CD4-positive, alpha-beta T cell treated with Interferon alpha-2 for 1 hour (primary cell): ENCODE data around the gene SIM2.

Experiments
- DNase-seq, 2 donors: peaks; one replicate each; pipeline ENCODE4 v3.0.0-alpha.2; 2020 to 2022

Gene SIM2

DNA sequence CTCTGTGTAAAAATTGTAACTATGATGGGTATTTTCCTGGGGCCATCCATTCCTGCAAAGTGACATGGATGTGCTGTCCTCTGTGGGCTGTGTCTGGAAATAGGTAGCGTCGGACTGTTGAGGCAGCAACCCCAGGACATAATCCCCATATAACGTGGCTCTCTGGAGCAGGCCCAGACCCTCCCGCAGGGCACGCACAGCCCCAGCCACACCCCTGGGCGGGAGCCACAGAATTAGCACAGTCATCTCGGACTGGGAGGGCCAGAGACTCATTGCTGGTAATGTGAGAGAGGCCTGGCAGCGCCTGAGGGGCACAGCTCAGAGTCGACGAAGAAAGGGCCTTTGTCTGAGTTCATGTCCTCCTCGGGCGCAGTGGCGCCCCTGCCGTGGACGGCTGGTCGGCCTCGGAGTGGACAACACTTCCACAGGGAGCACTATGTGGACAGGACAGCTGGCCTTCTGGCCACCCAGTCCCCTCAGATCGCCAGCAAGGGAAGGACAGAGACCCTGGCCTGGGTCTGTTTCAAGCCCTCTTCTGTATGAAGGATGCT is 20.1 kb downstream of the SIM2 start:
- DNase-seq, result no peak

GRCh38 chr21:36719614-36720013 is 20.7 kb downstream of the SIM2 start:
- no peak for DNase-seq

DNA sequence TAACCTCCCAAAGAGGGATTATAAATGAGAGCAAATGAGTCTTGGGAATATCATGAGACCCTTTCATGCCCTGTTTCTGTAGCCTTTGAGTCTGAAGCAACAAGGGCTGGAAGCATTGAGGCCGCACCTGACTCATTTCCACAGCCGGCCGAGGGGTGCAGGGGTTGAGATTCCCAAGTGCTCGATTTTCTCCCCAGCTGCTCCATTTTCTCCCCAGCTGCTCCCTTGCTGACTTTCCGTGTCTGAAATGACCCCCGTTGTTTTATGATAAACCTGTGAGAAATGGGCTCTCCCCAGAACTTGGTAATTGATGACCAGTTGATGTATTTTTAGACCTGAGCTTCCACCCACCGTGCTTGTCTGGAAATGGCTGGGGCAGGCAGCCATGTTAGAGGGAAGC is 22.9 kb downstream of the SIM2 start:
- DNase-seq, result no peak

GRCh38 chr21:36722370-36723368 is 23.8 kb downstream of the SIM2 start:
- DNase-seq, result no peak

DNA sequence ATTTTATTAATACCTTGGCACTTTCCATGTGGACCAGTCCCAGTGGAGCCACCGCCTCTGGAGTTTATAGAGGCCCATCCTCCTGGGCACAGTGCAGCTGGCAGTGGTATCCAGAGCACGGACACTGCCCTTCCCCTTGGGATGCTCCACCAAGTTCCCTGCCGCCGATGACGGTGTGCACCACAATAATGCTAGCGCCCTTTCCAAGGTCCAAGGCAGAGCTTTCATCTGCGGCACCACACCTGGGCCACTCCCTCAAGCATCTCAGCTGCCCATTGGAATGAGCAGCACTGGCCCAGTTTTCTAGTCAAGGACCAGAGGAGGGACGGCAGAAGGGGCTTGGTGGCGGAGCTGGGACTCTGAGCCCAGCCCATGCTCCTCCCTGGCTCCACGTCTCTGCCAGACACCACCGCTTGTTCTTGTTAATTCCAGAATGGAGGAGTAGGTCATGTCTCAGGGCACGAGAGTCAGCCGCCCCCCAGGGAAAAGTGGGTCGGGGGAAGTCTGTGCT is 24.5 kb downstream of the SIM2 start:
- no peak for DNase-seq

GRCh38 chr21:36724660-36725059 is 25.7 kb downstream of the SIM2 start:
- no peak for DNase-seq

GRCh38 chr21:36725793-36726386 is 27.0 kb downstream of the SIM2 start:
- DNase-seq, result no peak

DNA sequence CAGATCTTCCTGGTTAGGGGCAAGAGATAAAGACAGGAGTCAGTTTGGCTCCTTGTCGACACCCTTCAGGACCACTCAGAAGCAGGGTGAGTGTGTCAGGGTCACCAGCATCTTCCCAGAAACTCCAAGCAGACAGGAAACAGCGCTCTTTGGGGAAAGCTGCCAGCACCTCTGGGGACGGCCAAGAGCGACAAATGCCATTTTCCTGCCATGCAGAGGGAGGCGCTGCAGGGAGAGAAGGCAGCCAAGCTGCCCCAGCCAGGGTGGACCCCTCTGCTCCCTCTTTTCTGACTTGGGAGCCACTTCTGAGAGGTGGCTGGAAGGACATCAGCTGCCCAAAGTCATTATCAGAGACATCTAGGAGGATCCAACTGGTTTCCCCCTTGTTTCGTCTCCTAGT is 29.0 kb downstream of the SIM2 start:
- DNase-seq, result no peak

GRCh38 chr21:36728371-36729111 is 29.6 kb downstream of the SIM2 start:
- DNase-seq, result no peak

GRCh38 chr21:36729310-36729970 is 30.5 kb downstream of the SIM2 start:
- no peak for DNase-seq

DNA sequence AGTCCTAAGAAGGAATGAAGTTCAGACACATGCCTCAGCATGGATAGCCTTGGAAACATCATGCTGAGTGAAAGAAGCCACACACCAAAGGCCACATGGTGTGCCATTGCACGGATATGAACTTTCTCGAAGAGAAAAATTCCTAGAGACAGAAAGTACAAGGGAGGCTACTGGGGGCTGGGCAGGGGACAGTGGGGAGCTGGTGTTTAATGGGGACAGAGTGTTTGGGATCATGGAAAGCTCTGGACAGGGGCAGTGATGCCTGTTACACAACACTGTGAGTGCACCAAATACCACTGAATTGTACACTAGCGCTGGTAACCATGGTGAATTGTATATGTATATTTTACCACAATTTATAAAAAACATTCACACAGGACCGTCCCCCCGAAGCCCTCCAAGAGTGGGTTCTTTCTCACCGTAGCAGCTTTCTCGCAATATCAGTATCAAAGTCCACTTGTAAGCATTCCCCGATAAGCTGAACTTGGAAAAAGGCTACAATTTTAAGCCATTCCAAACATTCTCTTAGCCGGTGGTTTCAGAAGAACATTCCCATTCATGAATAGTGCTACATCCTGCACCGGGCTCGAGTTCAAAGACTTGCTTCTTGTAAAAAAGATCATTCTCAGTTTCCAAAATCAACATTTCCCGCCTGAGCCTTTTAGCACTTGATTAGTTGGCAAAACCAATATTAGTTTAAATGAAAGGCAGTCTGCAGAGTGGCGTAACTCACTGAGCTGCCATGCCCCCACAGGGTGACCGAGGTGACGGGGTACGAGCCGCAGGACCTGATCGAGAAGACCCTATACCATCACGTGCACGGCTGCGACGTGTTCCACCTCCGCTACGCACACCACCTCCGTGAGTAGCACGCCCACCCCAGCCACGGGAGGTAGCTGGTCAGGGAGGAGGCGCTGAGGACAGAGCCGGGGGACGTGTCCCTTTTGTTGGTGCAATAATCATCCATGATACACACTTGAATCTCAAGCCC is 31.7 kb downstream of the SIM2 start:
- no peak for DNase-seq

- DNase-seq, result no peak
Observed at GRCh38 chr21:36732217-36732616, 33.3 kb downstream of the SIM2 start.

DNA sequence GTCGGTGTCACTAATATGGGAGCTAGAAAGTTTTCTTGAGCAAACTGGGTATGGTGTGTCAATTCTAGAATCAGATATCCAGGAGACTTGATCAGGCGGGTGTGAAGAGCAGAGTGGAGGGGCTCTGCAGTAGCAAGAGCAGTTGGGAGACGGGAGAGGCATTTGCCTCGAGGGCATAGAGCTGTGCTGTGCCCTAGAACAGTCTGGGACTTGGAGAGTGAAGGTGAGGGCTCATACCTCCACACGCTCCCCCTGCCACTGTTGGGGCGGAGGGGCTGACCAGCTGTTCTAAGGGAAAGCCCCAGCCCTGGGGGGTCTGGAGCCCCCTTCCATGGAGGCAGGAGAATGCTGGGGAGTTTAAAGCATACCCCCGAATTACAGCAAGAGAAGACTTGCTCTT is 33.8 kb downstream of the SIM2 start:
- DNase-seq, result no peak

GRCh38 chr21:36733857-36734256 is 34.9 kb downstream of the SIM2 start:
- DNase-seq, result no peak

GRCh38 chr21:36734367-36735200 is 35.7 kb downstream of the SIM2 start:
- DNase-seq, result no peak

GRCh38 chr21:36735201-36735515 is 36.2 kb downstream of the SIM2 start:
- no peak for DNase-seq

DNA sequence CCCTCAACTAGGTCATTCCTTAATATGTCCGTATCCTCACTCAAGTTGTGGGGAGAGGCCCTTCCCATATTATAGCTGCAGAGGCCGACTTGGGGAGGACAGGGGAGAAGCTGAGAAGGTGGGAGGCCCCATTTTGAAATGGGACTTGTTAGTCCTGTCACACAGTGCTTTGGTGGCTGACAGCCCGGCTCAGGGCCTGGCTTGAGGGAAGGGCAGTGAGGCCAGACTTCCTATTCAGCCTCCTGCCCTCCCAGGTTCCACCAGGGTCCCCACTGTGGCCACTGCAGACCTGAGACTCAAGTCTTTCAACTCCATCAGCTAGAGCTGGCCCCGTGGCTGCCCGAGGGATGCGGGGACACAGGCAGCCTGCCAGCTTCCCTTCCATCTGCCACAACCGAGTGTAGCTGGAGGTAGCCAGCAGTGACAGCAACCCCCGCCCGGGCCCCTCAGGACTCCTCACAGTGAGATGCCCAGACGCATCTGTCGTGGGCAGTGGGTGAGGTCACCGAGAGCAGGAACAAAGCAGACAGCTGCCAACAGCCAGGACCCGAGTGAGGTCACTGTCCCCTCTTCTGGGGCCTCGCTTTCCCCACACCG is 36.9 kb downstream of the SIM2 start:
- no peak for DNase-seq

- DNase-seq, result no peak
Observed at GRCh38 chr21:36738489-36739126, 39.7 kb downstream of the SIM2 start.

GRCh38 chr21:36741506-36741905 is 42.6 kb downstream of the SIM2 start:
- no peak for DNase-seq
